HepG2 (cell line): ENCODE measurements around the gene ZG16. TPM values are rescaled to one million over a fixed set of nuclear protein-coding genes. Genes with fewer than 3 reads are reported as not detected.

ENCODE experiments used
- CHD2 ChIP-seq: IDR thresholded peaks from 2 replicates; pipeline ENCODE4 v1.6.1; 2011; ENCODE audit warnings: low read depth, low read length, improper control_type of control experiment
- HIVEP1 ChIP-seq: sonication (generic); formaldehyde crosslinking; IDR thresholded peaks from 2 replicates; pipeline ENCODE4 v1.4.0; 2020; ENCODE audit warnings: mild to moderate bottlenecking, missing genetic modification reagents
- KLF12 ChIP-seq: sonication (generic); formaldehyde crosslinking; IDR thresholded peaks from 2 replicates; pipeline ENCODE4 v1.4.0; 2020; ENCODE audit warnings: missing genetic modification reagents, borderline replicate concordance
- MAX ChIP-seq: IDR thresholded peaks from 2 replicates; pipeline ENCODE4 v1.6.1; 2012; ENCODE audit warnings: inconsistent platforms
- MTF1 ChIP-seq: sonication (generic); formaldehyde crosslinking; IDR thresholded peaks from 2 replicates; pipeline ENCODE4 v1.5.0; 2020; ENCODE audit warnings: missing genetic modification reagents
- MTF2 ChIP-seq: sonication (generic); formaldehyde crosslinking; IDR thresholded peaks from 2 replicates; pipeline ENCODE4 v1.5.0; 2020; ENCODE audit warnings: missing genetic modification reagents, borderline replicate concordance
- MYPOP ChIP-seq: sonication (generic); formaldehyde crosslinking; IDR thresholded peaks from 2 replicates; pipeline ENCODE4 v1.8.1; 2023; ENCODE audit warnings: mild to moderate bottlenecking, moderate library complexity, missing genetic modification reagents
- NAIF1 ChIP-seq: sonication (generic); formaldehyde crosslinking; IDR thresholded peaks from 2 replicates; pipeline ENCODE4 v1.5.0; 2020; ENCODE audit warnings: mild to moderate bottlenecking, missing genetic modification reagents, borderline replicate concordance
- PBX3 ChIP-seq: sonication (generic); formaldehyde crosslinking; IDR thresholded peaks from 2 replicates; pipeline ENCODE4 v1.8.1; 2023; ENCODE audit warnings: missing genetic modification reagents, inconsistent platforms, borderline replicate concordance
- TEAD3 ChIP-seq: optimal IDR thresholded peaks from 2 replicates; pipeline ENCODE3; 2016; ENCODE audit warnings: borderline replicate concordance
- TIGD3 ChIP-seq: sonication (generic); formaldehyde crosslinking; IDR thresholded peaks from 2 replicates; pipeline ENCODE4 v1.5.1; 2020; ENCODE audit warnings: mild to moderate bottlenecking, missing genetic modification reagents, borderline replicate concordance
- TP53 ChIP-seq: sonication (generic); formaldehyde crosslinking; conservative IDR thresholded peaks from 2 replicates; pipeline ENCODE4 v1.4.0; 2020; ENCODE audit warnings: missing genetic modification reagents
- UBTF ChIP-seq: sonication (generic); formaldehyde crosslinking; IDR thresholded peaks from 2 replicates; pipeline ENCODE4 v1.4.0; 2020; ENCODE audit warnings: mild to moderate bottlenecking, missing genetic modification reagents
- ZBED4 ChIP-seq: sonication (generic); formaldehyde crosslinking; IDR thresholded peaks from 2 replicates; pipeline ENCODE4 v1.4.0; 2020; ENCODE audit warnings: missing genetic modification reagents, borderline replicate concordance
- ZNF451 ChIP-seq: sonication (generic); formaldehyde crosslinking; IDR thresholded peaks from 2 replicates; pipeline ENCODE4 v1.5.0; 2020; ENCODE audit warnings: mild to moderate bottlenecking, missing genetic modification reagents
- ZNF547 ChIP-seq: sonication (generic); formaldehyde crosslinking; IDR thresholded peaks from 2 replicates; pipeline ENCODE4 v1.5.1; 2020; ENCODE audit warnings: mild to moderate bottlenecking, missing genetic modification reagents
- ZNF577 ChIP-seq: sonication (generic); formaldehyde crosslinking; IDR thresholded peaks from 2 replicates; pipeline ENCODE4 v1.4.0; 2020; ENCODE audit warnings: mild to moderate bottlenecking, low read depth, missing genetic modification reagents, borderline replicate concordance
- ZNF775 ChIP-seq: sonication (generic); formaldehyde crosslinking; IDR thresholded peaks from 2 replicates; pipeline ENCODE4 v1.4.0; 2020; ENCODE audit warnings: missing genetic modification reagents, mild to moderate bottlenecking, moderate library complexity, borderline replicate concordance
- polyA plus RNA-seq, 8 experiments: library from polyadenylated mRNA; depleted of rRNA in 3 of 8; stranded (reverse) in 7 of 8; unstranded in 1 of 8; fragments of >200 nt; fragmentation: Illumina TruSeq in 4 of 8; extraction: Trizol in 4 of 8; gene quantifications; 2 replicates each; pipeline versions ENCODE4 v1.2.1 to v1.2.3, GENCODE V29; 2011 to 2016; ENCODE audit warnings: low read depth in 4 of 8, missing spikeins in 1 of 8, mixed read lengths in 1 of 8; ENCODE audit not compliant: insufficient read depth in 1 of 8
- total RNA-seq, 5 experiments: library from RNA; depleted of rRNA; stranded (reverse); fragments of >200 nt; fragmentation: Illumina TruSeq; extraction: Trizol; gene quantifications; 2 replicates each; pipeline ENCODE4 v1.2.3, GENCODE V29; 2016; ENCODE audit warnings: low read depth in 1 of 5

Gene ZG16
- total and polyA plus RNA-seq, 2 of the 13 experiments (the other 11 are each of a cell fraction or from before 2014, with no cell fraction given): 0.04 to 0.07 TPM

GRCh38 chr16:29820271-29820701 is 42.2 kb downstream of the ZG16 start, which contains the start of gene MVP (continued):
- peak; percentile 33; the same call in 1 of the 2 replicates for TF ChIP-seq UBTF (CRISPR knock-in tag)
- 0 out of 2 replicates have a peak, but pooled peaks have one; percentile 14 for TF ChIP-seq ZBED4 (CRISPR knock-in tag)
- TF ChIP-seq PBX3 (CRISPR knock-in tag): no peak
- TF ChIP-seq MTF1: peak; percentile 90; the same call in 1 of the 2 replicates
- no peak for TF ChIP-seq CHD2
- no peak for TF ChIP-seq TIGD3 (CRISPR knock-in tag)
- TF ChIP-seq KLF12 (CRISPR knock-in tag): peak; percentile 25; the same call in 1 of the 2 replicates
- no peak for TF ChIP-seq MTF2 (CRISPR knock-in tag)
- 0 out of 2 replicates have a peak, but pooled peaks have one; percentile 5 for TF ChIP-seq MAX
- TF ChIP-seq TEAD3 (CRISPR knock-in tag): no peak
- 0 out of 2 replicates have a peak, but pooled peaks have one; percentile 54 for TF ChIP-seq ZNF451
- TF ChIP-seq ZNF775 (CRISPR knock-in tag): no peak
- 0 out of 2 replicates have a peak, but pooled peaks have one; percentile 23 for TF ChIP-seq MYPOP (CRISPR knock-in tag)
- TF ChIP-seq HIVEP1 (CRISPR knock-in tag): peak; percentile 51; the same call in 1 of the 2 replicates
- TF ChIP-seq ZNF577 (CRISPR knock-in tag): no peak
- TF ChIP-seq ZNF547 (CRISPR knock-in tag): no peak
- TF ChIP-seq NAIF1 (CRISPR knock-in tag): no peak
- peak; percentile 62; the same call in 1 of the 2 replicates for TF ChIP-seq TP53 (CRISPR knock-in tag)
